Measurements from ENCODE around the gene TFDP2.

DNA sequence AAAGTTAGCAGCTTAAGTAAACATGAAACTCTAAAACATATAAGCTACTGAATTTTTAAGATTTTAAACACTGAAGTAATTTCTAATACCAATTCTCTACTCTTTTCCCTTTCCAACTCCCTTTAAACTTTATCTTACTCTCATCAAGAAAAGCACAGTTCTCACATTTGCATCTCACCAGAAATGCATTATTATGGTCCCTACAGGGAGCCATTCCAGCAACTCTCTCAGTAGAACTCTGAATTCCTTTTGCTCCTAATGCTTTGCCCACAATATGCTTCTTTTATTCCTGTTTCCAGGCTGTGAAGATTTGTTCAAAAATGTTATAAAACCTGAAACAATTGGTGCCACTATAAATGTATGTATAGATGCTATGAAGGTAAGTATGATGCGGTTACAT, 83.4 kb downstream of the TFDP2 start:
- TF ChIP-seq CTCF (IDR thresholded peaks at IDR 0.05), result no peak
- TF ChIP-seq POLR2A (IDR thresholded peaks at IDR 0.05), result no peak
